ENCODE measurements around the gene NCSTN.
A peak's percentile ranks its signal among the peaks of the same experiment; 100 is the strongest.

NCSTN gene

GRCh38 chr1:160328184-160328583, 15.0 kb upstream of the NCSTN start:
- Histone ChIP-seq H3K27me3 (ENCODE audit: low read depth, low read length) (no peaks in the 10 kb centered on the region), H3K4me1 (ENCODE audit: control insufficient read depth in 1 of 2, insufficient read depth in 2 of 2, low read length in 2 of 2) (no peaks in the 10 kb centered on the region), H3K27ac (ENCODE audit: low read length) (no peak overlapping the region), H3K36me3 (ENCODE audit: control insufficient read depth in 1 of 2, insufficient read depth in 2 of 2, low read length in 2 of 2) (peaks cover 60 to 87% of the 10 kb centered on the region in 2 donors), H3K9me3 (ENCODE audit: control insufficient read depth in 1 of 2, low read length in 2 of 2) (no peaks in the 10 kb centered on the region), H3K4me3 (ENCODE audit: low read depth in 1 of 2, low read length in 2 of 2) (no peak overlapping the region)

DNA sequence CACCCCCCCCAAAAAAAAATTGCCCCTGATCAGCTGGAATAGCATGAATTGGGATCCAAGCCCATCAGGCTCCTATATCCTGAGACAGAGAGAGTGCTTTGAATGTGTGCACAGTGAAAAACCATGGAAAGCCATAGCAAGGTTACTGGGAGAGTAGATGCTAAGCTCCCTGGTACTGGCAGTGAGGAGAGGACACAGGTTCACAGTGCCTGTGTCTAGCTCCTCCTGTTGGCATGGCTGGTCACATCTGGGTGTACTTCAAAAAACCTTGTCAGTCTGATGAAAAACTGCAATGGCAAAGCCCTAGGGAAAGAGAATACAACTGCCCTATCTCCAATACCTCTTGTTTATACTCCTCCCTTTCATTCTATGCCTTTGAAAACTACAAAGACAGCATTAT, 13.1 kb upstream of the NCSTN start:
- Histone ChIP-seq H3K27me3 (ENCODE audit: low read depth, low read length) (no peaks in the 10 kb centered on the region), H3K9me3 (ENCODE audit: control insufficient read depth in 1 of 2, low read length in 2 of 2) (no peaks in the 10 kb centered on the region), H3K4me1 (ENCODE audit: control insufficient read depth in 1 of 2, insufficient read depth in 2 of 2, low read length in 2 of 2) (no peaks in the 10 kb centered on the region), H3K36me3 (ENCODE audit: control insufficient read depth in 1 of 2, insufficient read depth in 2 of 2, low read length in 2 of 2) (peaks cover 76 to 87% of the 10 kb centered on the region in 2 donors), H3K27ac (ENCODE audit: low read length) (no peak overlapping the region), H3K4me3 (ENCODE audit: low read depth in 1 of 2, low read length in 2 of 2) (no peak overlapping the region)

GRCh38 chr1:160332516-160332915, 10.7 kb upstream of the NCSTN start:
- no peaks in the 10 kb centered on the region for H3K27me3 ChIP-seq (ENCODE audit: low read depth, low read length)
- H3K4me1 ChIP-seq (ENCODE audit: control insufficient read depth in 1 of 2, insufficient read depth in 2 of 2, low read length in 2 of 2) = no peaks in the 10 kb centered on the region
- no peak overlapping the region for H3K4me3 ChIP-seq (ENCODE audit: low read depth in 1 of 2, low read length in 2 of 2)
- H3K36me3 ChIP-seq (ENCODE audit: control insufficient read depth in 1 of 2, insufficient read depth in 2 of 2, low read length in 2 of 2) = peaks cover 62 to 76% of the 10 kb centered on the region in 2 donors
- no peak overlapping the region for H3K27ac ChIP-seq (ENCODE audit: low read length)
- H3K9me3 ChIP-seq (ENCODE audit: control insufficient read depth in 1 of 2, low read length in 2 of 2) = no peaks in the 10 kb centered on the region

GRCh38 chr1:160338580-160338979, 4.6 kb upstream of the NCSTN start:
- H3K27ac ChIP-seq (ENCODE audit: low read length) = no peak overlapping the region
- H3K9me3 ChIP-seq (ENCODE audit: control insufficient read depth in 1 of 2, low read length in 2 of 2) = no peaks in the 10 kb centered on the region
- H3K4me1 ChIP-seq (ENCODE audit: control insufficient read depth in 1 of 2, insufficient read depth in 2 of 2, low read length in 2 of 2) = peaks cover 8 to 22% of the 10 kb centered on the region in 2 donors
- H3K36me3 ChIP-seq (ENCODE audit: control insufficient read depth in 1 of 2, insufficient read depth in 2 of 2, low read length in 2 of 2) = peaks cover 47% of the 10 kb centered on the region in 2 donors
- H3K27me3 ChIP-seq (ENCODE audit: low read depth, low read length) = no peaks in the 10 kb centered on the region
- H3K4me3 ChIP-seq (ENCODE audit: low read depth in 1 of 2, low read length in 2 of 2) = no peak overlapping the region

DNA sequence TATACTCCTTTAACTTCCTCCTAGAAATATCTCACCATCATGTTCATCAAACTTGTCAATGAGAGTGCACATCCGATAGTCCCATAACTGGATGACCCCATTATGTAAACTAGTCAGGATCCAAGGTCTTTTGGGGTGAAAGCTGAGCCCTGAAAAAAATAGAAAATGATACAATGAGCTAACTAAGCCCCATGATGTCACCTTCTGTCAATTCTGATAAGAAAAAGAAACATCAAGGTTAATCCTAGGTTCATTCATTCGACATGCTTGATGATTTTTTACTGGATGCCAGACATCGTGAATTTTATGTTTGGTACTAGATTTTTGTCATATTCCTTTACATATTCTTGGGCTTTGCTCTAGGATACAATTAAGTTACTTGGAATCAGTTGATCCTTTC, 3.0 kb upstream of the NCSTN start:
- Histone ChIP-seq H3K9me3 (ENCODE audit: control insufficient read depth in 1 of 2, low read length in 2 of 2) (no peaks in the 10 kb centered on the region), H3K27ac (ENCODE audit: low read length) (no peak overlapping the region), H3K36me3 (ENCODE audit: control insufficient read depth in 1 of 2, insufficient read depth in 2 of 2, low read length in 2 of 2) (peaks cover 33 to 34% of the 10 kb centered on the region in 2 donors), H3K4me3 (ENCODE audit: low read depth in 1 of 2, low read length in 2 of 2) (no peak overlapping the region), H3K4me1 (ENCODE audit: control insufficient read depth in 1 of 2, insufficient read depth in 2 of 2, low read length in 2 of 2) (peaks cover 13 to 36% of the 10 kb centered on the region in 2 donors), H3K27me3 (ENCODE audit: low read depth, low read length) (no peaks in the 10 kb centered on the region)

GRCh38 chr1:160340866-160341265, 2.3 kb upstream of the NCSTN start:
- H3K27ac ChIP-seq (ENCODE audit: low read length) = no peak overlapping the region
- no peaks in the 10 kb centered on the region for H3K27me3 ChIP-seq (ENCODE audit: low read depth, low read length)
- no peaks in the 10 kb centered on the region for H3K9me3 ChIP-seq (ENCODE audit: control insufficient read depth in 1 of 2, low read length in 2 of 2)
- peak overlapping the region; percentile 16 to 97 for H3K4me3 ChIP-seq (ENCODE audit: low read depth in 1 of 2, low read length in 2 of 2)
- H3K4me1 ChIP-seq (ENCODE audit: control insufficient read depth in 1 of 2, insufficient read depth in 2 of 2, low read length in 2 of 2) = peaks cover 13 to 36% of the 10 kb centered on the region in 2 donors
- peaks cover 32 to 40% of the 10 kb centered on the region in 2 donors for H3K36me3 ChIP-seq (ENCODE audit: control insufficient read depth in 1 of 2, insufficient read depth in 2 of 2, low read length in 2 of 2)

DNA sequence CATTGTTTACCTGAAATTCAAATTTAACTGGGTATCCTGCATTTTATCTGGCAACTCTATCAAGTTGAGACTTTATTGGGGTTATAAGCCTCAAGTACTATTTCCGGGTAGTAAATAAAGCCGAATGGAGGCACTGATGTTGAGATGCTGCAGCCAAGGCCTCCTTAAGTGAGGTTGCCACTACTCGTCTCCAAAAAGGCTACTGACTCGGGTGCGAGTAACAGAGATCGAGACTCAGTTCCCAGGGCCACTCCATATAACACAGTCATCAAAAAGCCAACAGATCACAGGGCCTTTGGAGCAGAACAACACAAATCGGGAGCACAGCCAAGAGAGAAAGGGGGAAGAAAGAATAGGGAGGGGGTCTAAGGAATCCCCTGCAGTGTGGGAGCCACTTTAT, 657 bp upstream of the NCSTN start:
- H3K27ac ChIP-seq (ENCODE audit: low read length) = peak overlapping the region; percentile 98
- H3K27me3 ChIP-seq (ENCODE audit: low read depth, low read length) = no peaks in the 10 kb centered on the region
- peaks cover 13 to 36% of the 10 kb centered on the region in 2 donors for H3K4me1 ChIP-seq (ENCODE audit: control insufficient read depth in 1 of 2, insufficient read depth in 2 of 2, low read length in 2 of 2)
- H3K4me3 ChIP-seq (ENCODE audit: low read depth in 1 of 2, low read length in 2 of 2) = peak overlapping the region; percentile 97 to 100
- H3K36me3 ChIP-seq (ENCODE audit: control insufficient read depth in 1 of 2, insufficient read depth in 2 of 2, low read length in 2 of 2) = peaks cover 29 to 44% of the 10 kb centered on the region in 2 donors
- no peaks in the 10 kb centered on the region for H3K9me3 ChIP-seq (ENCODE audit: control insufficient read depth in 1 of 2, low read length in 2 of 2)

GRCh38 chr1:160344241-160344640, 1.1 kb downstream of the NCSTN start:
- peak overlapping the region; percentile 97 to 100 for H3K4me3 ChIP-seq (ENCODE audit: low read depth in 1 of 2, low read length in 2 of 2)
- H3K27me3 ChIP-seq (ENCODE audit: low read depth, low read length) = no peaks in the 10 kb centered on the region
- peaks cover 22 to 44% of the 10 kb centered on the region in 2 donors for H3K36me3 ChIP-seq (ENCODE audit: control insufficient read depth in 1 of 2, insufficient read depth in 2 of 2, low read length in 2 of 2)
- H3K27ac ChIP-seq (ENCODE audit: low read length) = peak overlapping the region; percentile 98
- H3K4me1 ChIP-seq (ENCODE audit: control insufficient read depth in 1 of 2, insufficient read depth in 2 of 2, low read length in 2 of 2) = peaks cover 13 to 36% of the 10 kb centered on the region in 2 donors
- H3K9me3 ChIP-seq (ENCODE audit: control insufficient read depth in 1 of 2, low read length in 2 of 2) = no peaks in the 10 kb centered on the region

- Histone ChIP-seq H3K4me3 (ENCODE audit: low read depth in 1 of 2, low read length in 2 of 2) (peak overlapping the region in 1 of 2 donors; percentile 100), H3K36me3 (ENCODE audit: control insufficient read depth in 1 of 2, insufficient read depth in 2 of 2, low read length in 2 of 2) (peaks cover 22 to 44% of the 10 kb centered on the region in 2 donors), H3K4me1 (ENCODE audit: control insufficient read depth in 1 of 2, insufficient read depth in 2 of 2, low read length in 2 of 2) (peaks cover 13 to 32% of the 10 kb centered on the region in 2 donors), H3K9me3 (ENCODE audit: control insufficient read depth in 1 of 2, low read length in 2 of 2) (no peaks in the 10 kb centered on the region), H3K27me3 (ENCODE audit: low read depth, low read length) (no peaks in the 10 kb centered on the region), H3K27ac (ENCODE audit: low read length) (no peak overlapping the region)
Observed at GRCh38 chr1:160344936-160345335, 1.8 kb downstream of the NCSTN start.

- Histone ChIP-seq H3K4me3 (ENCODE audit: low read depth in 1 of 2, low read length in 2 of 2) (no peak overlapping the region), H3K4me1 (ENCODE audit: control insufficient read depth in 1 of 2, insufficient read depth in 2 of 2, low read length in 2 of 2) (peaks cover 9 to 20% of the 10 kb centered on the region in 2 donors), H3K36me3 (ENCODE audit: control insufficient read depth in 1 of 2, insufficient read depth in 2 of 2, low read length in 2 of 2) (peaks cover 31 to 57% of the 10 kb centered on the region in 2 donors), H3K27me3 (ENCODE audit: low read depth, low read length) (no peaks in the 10 kb centered on the region), H3K9me3 (ENCODE audit: control insufficient read depth in 1 of 2, low read length in 2 of 2) (no peaks in the 10 kb centered on the region), H3K27ac (ENCODE audit: low read length) (no peak overlapping the region)
Observed at GRCh38 chr1:160346463-160346862, 3.3 kb downstream of the NCSTN start.

DNA sequence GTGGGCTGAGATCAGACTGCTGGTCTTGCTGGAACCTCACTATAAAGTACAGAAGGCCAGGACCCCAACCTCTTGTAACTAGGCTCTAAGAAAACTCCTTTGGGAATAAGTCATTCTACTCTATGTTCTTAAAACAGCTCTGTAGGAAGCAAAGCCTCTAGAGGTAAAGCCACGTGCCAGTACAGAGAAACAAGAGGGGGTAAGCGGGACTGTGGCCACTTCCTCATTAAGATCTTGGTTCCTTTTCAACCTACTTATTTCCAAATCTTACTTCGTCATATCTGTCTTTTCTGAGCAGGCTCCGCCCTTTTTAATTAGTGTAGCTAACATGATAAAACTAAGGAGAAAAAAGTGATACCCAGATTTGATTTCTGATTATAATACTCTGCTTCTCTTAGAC, 3.8 kb downstream of the NCSTN start:
- Histone ChIP-seq H3K9me3 (ENCODE audit: control insufficient read depth in 1 of 2, low read length in 2 of 2) (no peaks in the 10 kb centered on the region), H3K4me1 (ENCODE audit: control insufficient read depth in 1 of 2, insufficient read depth in 2 of 2, low read length in 2 of 2) (peaks cover 7 to 15% of the 10 kb centered on the region in 2 donors), H3K27ac (ENCODE audit: low read length) (no peak overlapping the region), H3K4me3 (ENCODE audit: low read depth in 1 of 2, low read length in 2 of 2) (no peak overlapping the region), H3K27me3 (ENCODE audit: low read depth, low read length) (no peaks in the 10 kb centered on the region), H3K36me3 (ENCODE audit: control insufficient read depth in 1 of 2, insufficient read depth in 2 of 2, low read length in 2 of 2) (peaks cover 36 to 62% of the 10 kb centered on the region in 2 donors)

DNA sequence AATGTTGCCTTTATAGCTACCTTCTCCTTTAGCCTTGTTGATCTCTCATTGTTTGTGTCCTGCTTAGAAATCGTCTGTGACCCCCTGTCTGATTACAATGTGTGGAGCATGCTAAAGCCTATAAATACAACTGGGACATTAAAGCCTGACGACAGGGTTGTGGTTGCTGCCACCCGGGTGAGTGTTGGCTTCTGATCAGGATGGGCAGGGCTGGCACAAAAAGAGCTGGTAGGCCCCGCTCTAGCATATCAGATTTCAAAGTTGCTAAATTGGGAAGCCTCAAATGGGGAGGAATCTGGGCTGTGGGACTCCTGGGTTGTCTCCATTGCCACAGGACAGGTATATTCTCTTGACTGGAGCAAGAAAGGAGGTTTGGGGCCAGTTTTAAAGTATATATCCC, 8.4 kb downstream of the NCSTN start:
- Histone ChIP-seq H3K36me3 (ENCODE audit: control insufficient read depth in 1 of 2, insufficient read depth in 2 of 2, low read length in 2 of 2) (peaks cover 83 to 94% of the 10 kb centered on the region in 2 donors), H3K4me3 (ENCODE audit: low read depth in 1 of 2, low read length in 2 of 2) (no peak overlapping the region), H3K4me1 (ENCODE audit: control insufficient read depth in 1 of 2, insufficient read depth in 2 of 2, low read length in 2 of 2) (no peaks in the 10 kb centered on the region), H3K27ac (ENCODE audit: low read length) (no peak overlapping the region), H3K9me3 (ENCODE audit: control insufficient read depth in 1 of 2, low read length in 2 of 2) (no peaks in the 10 kb centered on the region), H3K27me3 (ENCODE audit: low read depth, low read length) (no peaks in the 10 kb centered on the region)

All from muscle layer of duodenum (tissue), 2 donors.